Muscle layer of duodenum (tissue), 2 donors: ENCODE results near the gene PPP3CA.

Experiments
- H3K27ac ChIP-seq: one replicate; pipeline ENCODE4 v1.7.0; 2013; ENCODE audit warnings: mild to moderate bottlenecking, low read length
- H3K27me3 ChIP-seq: one replicate; pipeline ENCODE4 v1.7.0; 2013; ENCODE audit warnings: low read depth, mild to moderate bottlenecking, control low read depth, low read length
- H3K36me3 ChIP-seq, 2 donors: one replicate each; pipeline ENCODE4 v1.7.0; 2013; ENCODE audit warnings: low read length in 2 of 2, control low read depth in 1 of 2, mild to moderate bottlenecking in 1 of 2; ENCODE audit not compliant: insufficient read depth in 2 of 2, control insufficient read depth in 1 of 2
- H3K4me1 ChIP-seq, 2 donors: one replicate each; pipeline ENCODE4 v1.7.0; 2013; ENCODE audit warnings: low read length in 2 of 2, mild to moderate bottlenecking in 2 of 2, control low read depth in 1 of 2, moderate library complexity in 1 of 2; ENCODE audit not compliant: insufficient read depth in 2 of 2, control insufficient read depth in 1 of 2
- H3K4me3 ChIP-seq, 2 donors: one replicate each; pipeline ENCODE4 v1.7.0; 2013; ENCODE audit warnings: low read length in 2 of 2, low read depth in 1 of 2, mild to moderate bottlenecking in 1 of 2
- H3K9me3 ChIP-seq, 2 donors: one replicate each; pipeline ENCODE4 v1.7.0; 2013; ENCODE audit warnings: low read length in 2 of 2, control low read depth in 1 of 2, mild to moderate bottlenecking in 1 of 2; ENCODE audit not compliant: control insufficient read depth in 1 of 2
- donor health status: healthy.

PPP3CA gene

DNA sequence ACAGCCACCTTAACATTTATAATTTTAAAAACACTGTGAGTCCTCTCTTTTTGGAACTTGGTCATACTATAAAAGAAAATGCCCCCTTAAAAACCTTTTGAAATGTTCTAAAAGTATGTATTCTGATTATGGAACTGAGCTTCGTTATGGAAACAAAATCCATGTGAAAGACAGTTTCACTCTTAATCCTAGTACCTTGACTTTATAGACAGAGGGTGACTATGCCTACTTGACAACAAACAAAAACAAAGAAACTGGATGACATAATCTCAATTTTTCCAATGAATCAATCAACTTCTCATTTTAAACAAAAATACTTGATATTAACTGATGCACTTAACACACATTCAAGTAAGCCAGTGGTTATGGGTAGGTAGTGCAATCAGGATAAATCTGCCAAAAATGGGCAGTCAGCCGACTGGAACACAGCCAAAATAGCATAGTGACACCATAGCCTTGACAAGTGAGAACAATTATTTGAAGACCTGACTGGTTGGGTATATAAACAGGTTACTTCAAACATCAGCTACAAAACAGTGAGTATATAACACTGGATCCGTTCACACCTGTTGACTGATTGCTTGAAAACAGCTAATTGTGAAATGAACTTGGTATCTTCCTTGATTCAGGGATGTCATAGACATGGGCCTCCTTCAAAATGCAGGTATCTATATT, 265.5 kb downstream of the PPP3CA start:
- no peak overlapping the region for H3K27ac ChIP-seq
- H3K27me3 ChIP-seq = no peaks in the 10 kb centered on the region
- peaks cover 0 to 4% of the 10 kb centered on the region in 2 donors for H3K36me3 ChIP-seq
- H3K4me1 ChIP-seq = peaks cover 0 to 6% of the 10 kb centered on the region in 2 donors
- H3K9me3 ChIP-seq = no peaks in the 10 kb centered on the region
- no peak overlapping the region for H3K4me3 ChIP-seq

DNA sequence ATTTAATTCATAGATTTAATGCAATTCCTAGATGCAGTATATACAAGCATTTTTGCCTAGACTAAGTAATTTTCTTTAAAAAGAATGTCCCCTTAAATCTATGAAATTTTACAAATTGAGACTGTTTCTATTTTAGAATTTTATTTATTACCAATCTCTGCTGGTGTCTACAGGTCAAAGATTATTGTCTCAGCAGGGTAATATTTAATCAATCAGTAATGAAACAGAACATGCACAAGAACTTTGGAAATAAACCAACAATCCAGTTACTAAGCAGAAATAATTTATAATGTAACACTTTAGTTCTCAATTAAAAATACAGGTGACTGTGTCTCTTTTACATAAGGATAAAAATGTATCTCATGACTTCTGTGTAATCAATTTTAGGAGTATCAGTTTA, 266.2 kb downstream of the PPP3CA start:
- Histone ChIP-seq H3K27me3 (no peaks in the 10 kb centered on the region), H3K9me3 (no peaks in the 10 kb centered on the region), H3K4me1 (peaks cover 0 to 6% of the 10 kb centered on the region in 2 donors), H3K36me3 (peaks cover 0 to 11% of the 10 kb centered on the region in 2 donors), H3K27ac (no peak overlapping the region), H3K4me3 (no peak overlapping the region)

DNA sequence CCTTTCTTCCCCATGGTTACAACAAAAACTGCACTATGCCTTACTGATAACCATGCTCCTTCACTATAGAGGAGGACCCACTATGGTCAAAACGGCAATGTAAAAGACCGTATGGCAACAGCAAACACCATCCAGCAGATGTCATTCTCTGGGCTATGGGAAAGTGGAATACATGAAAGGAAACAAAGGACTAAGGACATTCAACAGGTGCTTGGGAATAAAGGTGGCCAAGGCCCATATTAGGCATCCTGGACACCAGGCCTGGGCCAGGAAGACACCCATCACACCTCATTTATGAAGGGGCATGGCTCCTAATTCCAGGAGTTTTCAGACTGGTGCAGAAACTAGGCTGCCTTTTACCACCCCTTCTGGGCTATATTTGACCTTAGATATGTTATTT, 268.4 kb downstream of the PPP3CA start:
- H3K9me3 ChIP-seq = no peaks in the 10 kb centered on the region
- peaks cover 0 to 6% of the 10 kb centered on the region in 2 donors for H3K4me1 ChIP-seq
- H3K27ac ChIP-seq = no peak overlapping the region
- H3K36me3 ChIP-seq = peaks cover 0 to 18% of the 10 kb centered on the region in 2 donors
- H3K4me3 ChIP-seq = no peak overlapping the region
- H3K27me3 ChIP-seq = no peaks in the 10 kb centered on the region

DNA sequence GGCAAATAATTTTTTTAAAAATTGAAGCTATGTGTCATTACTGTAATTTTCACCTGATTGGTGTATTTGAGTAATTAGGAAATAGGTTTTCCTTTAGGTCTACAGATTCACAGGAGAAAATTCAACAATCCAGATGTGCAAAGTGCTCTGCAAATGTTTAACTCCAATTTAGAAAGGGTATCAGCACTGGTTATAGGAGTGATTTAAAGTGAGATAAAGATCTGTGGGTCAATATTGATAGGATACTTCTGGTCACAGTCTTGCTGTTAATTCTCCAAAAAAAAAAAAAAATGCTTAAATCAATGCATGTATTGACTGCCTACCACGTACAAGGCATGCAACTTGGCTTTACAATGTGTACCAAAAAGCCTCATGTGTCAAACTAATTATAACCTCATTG, 271.3 kb downstream of the PPP3CA start:
- no peaks in the 10 kb centered on the region for H3K27me3 ChIP-seq
- H3K27ac ChIP-seq = no peak overlapping the region
- no peak overlapping the region for H3K4me3 ChIP-seq
- peaks cover 0 to 14% of the 10 kb centered on the region in 2 donors for H3K36me3 ChIP-seq
- no peaks in the 10 kb centered on the region for H3K4me1 ChIP-seq
- no peaks in the 10 kb centered on the region for H3K9me3 ChIP-seq

DNA sequence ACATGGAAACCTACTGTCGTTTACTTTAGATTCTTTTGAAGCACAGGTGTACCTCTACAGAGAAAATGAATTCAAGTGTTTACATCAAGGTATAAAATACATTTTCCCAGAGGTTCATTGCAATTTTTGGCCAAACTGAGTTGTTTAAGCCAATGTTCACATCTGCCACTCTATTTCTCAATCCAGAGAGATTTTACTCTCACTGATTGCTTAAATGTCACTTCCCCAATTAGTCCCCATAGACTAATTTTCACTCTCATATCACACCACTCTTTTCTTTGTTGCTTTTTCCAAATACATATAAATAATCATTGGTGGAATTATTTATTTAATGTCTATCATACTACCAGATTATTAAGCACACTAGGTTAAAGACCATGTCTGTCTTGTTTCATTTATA, 271.8 kb downstream of the PPP3CA start:
- no peaks in the 10 kb centered on the region for H3K4me1 ChIP-seq
- H3K9me3 ChIP-seq = no peaks in the 10 kb centered on the region
- no peak overlapping the region for H3K27ac ChIP-seq
- H3K36me3 ChIP-seq = peaks cover 0 to 14% of the 10 kb centered on the region in 2 donors
- H3K27me3 ChIP-seq = no peaks in the 10 kb centered on the region
- H3K4me3 ChIP-seq = no peak overlapping the region

DNA sequence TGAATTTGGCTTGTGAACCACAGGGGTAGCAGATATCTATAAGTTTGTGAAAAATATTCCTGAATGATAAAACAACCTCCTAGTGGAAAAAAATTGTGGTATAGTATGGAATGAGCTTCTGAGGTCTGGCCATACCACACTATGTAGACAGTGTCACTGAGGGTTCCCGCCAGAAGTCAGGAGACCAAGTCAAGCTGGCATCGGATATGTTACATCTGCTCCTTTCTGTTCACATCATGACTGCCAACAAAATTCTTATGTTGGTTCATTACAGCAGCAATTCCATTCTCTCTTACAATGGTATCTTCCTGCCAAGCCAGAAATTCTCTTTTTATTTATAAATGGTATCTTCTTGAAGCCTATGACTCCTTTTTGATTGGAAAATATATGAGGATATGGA, 273.0 kb downstream of the PPP3CA start:
- Histone ChIP-seq H3K27ac (no peak overlapping the region), H3K36me3 (peaks cover 0 to 14% of the 10 kb centered on the region in 2 donors), H3K4me3 (no peak overlapping the region), H3K9me3 (no peaks in the 10 kb centered on the region), H3K27me3 (no peaks in the 10 kb centered on the region), H3K4me1 (no peaks in the 10 kb centered on the region)

DNA sequence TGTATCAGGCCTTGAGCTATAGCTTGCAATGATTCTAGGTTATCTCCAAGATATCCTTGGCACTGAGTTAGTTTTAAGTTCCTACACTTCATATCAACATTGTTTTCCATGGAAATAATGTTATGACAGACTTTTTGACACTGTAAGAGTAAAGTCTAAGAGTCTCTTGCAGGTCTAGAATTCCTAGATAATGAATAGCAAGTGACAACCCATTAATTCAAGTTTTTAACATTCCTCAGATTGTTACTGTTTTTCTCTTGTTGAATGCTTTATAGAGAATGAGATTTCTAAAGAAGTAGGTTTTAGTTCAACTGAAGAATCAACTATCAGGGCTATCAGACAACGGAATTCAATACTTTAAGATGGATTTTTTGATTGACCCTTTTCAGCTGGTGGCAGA, 276.1 kb downstream of the PPP3CA start:
- no peak overlapping the region for H3K4me3 ChIP-seq
- H3K4me1 ChIP-seq = no peaks in the 10 kb centered on the region
- no peak overlapping the region for H3K27ac ChIP-seq
- peaks cover 0 to 8% of the 10 kb centered on the region in 2 donors for H3K36me3 ChIP-seq
- no peaks in the 10 kb centered on the region for H3K9me3 ChIP-seq
- H3K27me3 ChIP-seq = no peaks in the 10 kb centered on the region

DNA sequence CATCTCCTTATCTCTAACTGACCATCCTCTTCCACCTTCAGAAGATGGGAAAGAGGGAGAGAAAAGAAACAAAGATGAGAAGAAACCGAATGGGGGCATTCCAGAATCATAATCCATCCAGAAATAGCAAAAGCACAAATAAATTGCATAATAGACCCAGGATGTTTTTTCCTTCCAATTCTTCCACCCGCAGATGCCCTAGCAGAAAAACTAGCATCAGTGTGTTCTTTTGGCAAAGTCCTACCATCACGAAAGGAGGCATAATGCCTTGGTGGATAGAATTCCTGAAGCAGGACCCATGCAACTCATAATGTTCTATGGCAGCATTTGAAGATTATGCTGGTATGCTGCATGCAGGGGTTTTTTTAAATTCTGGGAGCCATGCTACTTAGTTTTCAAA, 279.2 kb downstream of the PPP3CA start:
- Histone ChIP-seq H3K27ac (no peak overlapping the region), H3K4me1 (no peaks in the 10 kb centered on the region), H3K36me3 (no peaks in the 10 kb centered on the region), H3K27me3 (no peaks in the 10 kb centered on the region), H3K9me3 (no peaks in the 10 kb centered on the region), H3K4me3 (no peak overlapping the region)

DNA sequence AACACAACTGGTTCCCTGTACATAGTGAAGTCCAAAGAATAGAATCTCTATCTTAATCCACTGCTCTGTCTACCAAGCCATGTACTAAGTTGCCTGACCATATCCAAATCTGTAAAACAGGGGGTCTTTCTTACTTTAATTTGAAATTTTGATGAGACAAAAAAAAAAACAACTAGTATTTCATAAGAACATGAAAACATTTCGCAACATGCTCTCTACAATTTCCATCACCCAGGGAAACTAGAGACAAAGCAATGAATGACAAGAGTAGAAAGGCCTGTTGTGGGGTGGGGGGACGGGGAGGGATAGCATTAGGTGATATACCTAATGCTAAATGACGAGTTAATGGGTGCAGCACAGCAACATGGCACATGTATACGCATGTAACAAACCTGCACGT, 279.9 kb downstream of the PPP3CA start:
- no peaks in the 10 kb centered on the region for H3K27me3 ChIP-seq
- H3K4me3 ChIP-seq = no peak overlapping the region
- H3K4me1 ChIP-seq = no peaks in the 10 kb centered on the region
- H3K27ac ChIP-seq = no peak overlapping the region
- H3K36me3 ChIP-seq = no peaks in the 10 kb centered on the region
- H3K9me3 ChIP-seq = no peaks in the 10 kb centered on the region

DNA sequence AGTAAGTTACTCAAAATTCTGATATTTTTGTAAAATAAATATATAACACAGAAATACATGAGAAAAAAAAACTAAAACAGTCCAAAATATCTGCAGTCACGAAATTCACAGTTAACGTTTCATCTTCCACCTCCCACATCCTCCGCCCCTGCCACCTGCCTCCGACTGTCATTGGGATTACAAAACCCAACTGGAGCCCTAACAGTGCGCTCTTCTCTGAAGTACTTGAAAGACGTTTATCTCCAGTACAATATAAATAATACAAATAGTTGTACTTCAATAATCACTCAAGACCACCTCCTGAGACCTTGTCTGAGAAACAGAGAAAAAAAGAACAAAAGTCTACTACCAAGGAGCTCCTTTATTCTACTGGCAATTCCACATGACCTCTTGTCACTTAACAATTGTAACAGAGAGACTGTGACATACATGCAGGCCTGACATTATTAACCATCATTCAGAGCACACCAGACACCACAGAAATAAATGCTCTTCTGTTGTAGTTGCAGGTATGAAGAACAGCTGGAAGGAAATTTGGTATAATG, 280.6 kb downstream of the PPP3CA start:
- Histone ChIP-seq H3K27ac (no peak overlapping the region), H3K36me3 (no peaks in the 10 kb centered on the region), H3K4me1 (no peaks in the 10 kb centered on the region), H3K4me3 (no peak overlapping the region), H3K9me3 (no peaks in the 10 kb centered on the region), H3K27me3 (no peaks in the 10 kb centered on the region)

DNA sequence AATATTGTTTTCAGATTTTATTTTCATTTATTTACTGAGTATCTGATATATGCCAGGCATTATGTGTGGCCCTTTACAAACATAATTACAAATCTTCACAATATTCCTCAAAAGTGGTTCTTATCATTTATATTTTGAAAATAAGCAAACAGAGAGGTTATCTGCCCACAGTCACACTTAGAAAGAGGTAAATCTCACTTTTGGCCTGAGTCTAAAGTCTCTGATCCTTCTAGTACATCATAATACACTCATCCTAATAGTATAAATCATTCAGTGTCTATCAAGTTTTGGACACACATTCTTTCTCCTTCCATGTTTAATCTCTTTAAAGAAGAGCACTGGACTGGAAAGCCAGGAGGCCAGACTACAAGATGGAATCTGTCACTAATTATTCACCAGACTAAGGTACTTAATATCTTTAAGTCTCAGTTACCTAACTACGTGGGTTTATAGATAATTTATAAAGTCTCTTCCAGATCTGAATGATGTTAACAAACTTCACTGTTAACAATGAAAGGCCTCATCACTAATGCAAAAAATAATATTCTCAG, 281.3 kb downstream of the PPP3CA start:
- H3K4me3 ChIP-seq = no peak overlapping the region
- no peaks in the 10 kb centered on the region for H3K9me3 ChIP-seq
- H3K27me3 ChIP-seq = no peaks in the 10 kb centered on the region
- no peaks in the 10 kb centered on the region for H3K4me1 ChIP-seq
- H3K27ac ChIP-seq = no peak overlapping the region
- H3K36me3 ChIP-seq = no peaks in the 10 kb centered on the region

DNA sequence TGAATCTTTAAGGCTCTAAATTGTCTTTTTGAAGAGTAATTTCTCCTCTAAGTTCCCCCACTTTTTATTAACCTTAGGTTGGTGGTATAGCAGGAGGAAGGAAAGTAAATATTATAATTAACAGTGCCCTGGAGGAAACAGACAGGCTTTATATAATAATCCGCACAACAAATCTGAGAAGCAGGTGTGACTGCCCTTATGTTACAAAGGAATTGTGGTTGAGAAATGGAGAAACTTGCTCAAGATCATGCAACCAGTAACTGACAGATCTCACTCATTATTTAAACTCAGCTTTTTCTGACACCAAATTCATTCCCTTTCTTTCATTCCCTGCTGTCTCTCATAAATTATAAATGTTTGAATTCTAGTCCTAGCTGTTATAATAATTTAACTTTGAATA, 282.0 kb downstream of the PPP3CA start:
- H3K9me3 ChIP-seq = no peaks in the 10 kb centered on the region
- H3K27me3 ChIP-seq = no peaks in the 10 kb centered on the region
- no peak overlapping the region for H3K27ac ChIP-seq
- H3K36me3 ChIP-seq = no peaks in the 10 kb centered on the region
- H3K4me1 ChIP-seq = no peaks in the 10 kb centered on the region
- H3K4me3 ChIP-seq = no peak overlapping the region
